ENCODE data around the gene KREMEN1. TPM values are rescaled to one million over a fixed set of nuclear protein-coding genes. Genes with fewer than 3 reads are reported as not detected.

The KREMEN1 gene
- total RNA-seq, 4 donors from 2014 or later, result 11.1 to 23.8 (median 13.9) TPM

DNA sequence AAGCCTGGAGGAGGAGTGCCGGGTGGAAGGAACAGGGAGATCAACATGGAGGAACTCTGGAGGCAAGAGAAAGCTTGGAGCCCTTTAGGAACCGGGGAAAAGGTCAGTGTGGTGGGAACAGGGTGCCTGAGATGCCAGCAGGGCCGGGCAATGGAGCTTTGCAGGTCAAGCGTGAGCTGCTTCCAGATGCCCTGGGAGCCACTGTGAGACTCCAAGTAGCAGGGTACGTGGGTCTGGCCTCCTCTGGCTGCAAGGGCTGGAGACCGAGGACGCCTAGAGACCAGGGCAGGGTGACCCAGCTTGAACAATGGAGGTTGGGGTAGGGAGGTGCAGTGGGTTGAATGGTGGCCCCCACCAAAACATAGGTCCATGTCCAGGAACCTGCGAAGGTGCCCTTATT is 117.2 kb downstream of the KREMEN1 start:
- TF ChIP-seq, protein P1, sequence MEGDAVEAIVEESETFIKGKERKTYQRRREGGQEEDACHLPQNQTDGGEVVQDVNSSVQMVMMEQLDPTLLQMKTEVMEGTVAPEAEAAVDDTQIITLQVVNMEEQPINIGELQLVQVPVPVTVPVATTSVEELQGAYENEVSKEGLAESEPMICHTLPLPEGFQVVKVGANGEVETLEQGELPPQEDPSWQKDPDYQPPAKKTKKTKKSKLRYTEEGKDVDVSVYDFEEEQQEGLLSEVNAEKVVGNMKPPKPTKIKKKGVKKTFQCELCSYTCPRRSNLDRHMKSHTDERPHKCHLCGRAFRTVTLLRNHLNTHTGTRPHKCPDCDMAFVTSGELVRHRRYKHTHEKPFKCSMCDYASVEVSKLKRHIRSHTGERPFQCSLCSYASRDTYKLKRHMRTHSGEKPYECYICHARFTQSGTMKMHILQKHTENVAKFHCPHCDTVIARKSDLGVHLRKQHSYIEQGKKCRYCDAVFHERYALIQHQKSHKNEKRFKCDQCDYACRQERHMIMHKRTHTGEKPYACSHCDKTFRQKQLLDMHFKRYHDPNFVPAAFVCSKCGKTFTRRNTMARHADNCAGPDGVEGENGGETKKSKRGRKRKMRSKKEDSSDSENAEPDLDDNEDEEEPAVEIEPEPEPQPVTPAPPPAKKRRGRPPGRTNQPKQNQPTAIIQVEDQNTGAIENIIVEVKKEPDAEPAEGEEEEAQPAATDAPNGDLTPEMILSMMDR (IDR thresholded peaks at IDR 0.05), result no peak
- ATAC-seq (ENCODE audit: low FRiP score) (no peak), DNase-seq (ENCODE audit: low spot score) (no peak)

DNA sequence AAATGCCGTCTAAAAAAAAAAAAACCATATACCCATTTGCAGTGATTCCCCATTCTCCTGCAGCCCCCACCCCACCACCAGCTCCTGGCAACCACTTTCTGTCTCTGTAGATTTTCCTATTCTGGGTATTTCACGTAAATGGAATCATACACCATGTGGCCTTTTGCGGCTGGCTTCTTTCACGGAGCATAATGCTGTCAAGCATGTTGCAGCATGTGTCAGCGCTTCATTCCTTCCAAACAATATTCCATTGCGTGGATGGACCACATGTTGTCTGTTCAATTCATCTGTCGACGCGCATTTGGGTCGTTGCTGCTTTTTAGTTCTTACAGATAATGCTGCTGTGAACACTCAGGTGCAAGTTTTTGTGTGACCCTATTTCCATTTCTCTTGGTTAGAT is 118.1 kb downstream of the KREMEN1 start:
- TF ChIP-seq, protein P1 (IDR thresholded peaks at IDR 0.05), result no peak
- DNase-seq (ENCODE audit: low spot score) (no peak), ATAC-seq (ENCODE audit: low FRiP score) (no peak)

DNA sequence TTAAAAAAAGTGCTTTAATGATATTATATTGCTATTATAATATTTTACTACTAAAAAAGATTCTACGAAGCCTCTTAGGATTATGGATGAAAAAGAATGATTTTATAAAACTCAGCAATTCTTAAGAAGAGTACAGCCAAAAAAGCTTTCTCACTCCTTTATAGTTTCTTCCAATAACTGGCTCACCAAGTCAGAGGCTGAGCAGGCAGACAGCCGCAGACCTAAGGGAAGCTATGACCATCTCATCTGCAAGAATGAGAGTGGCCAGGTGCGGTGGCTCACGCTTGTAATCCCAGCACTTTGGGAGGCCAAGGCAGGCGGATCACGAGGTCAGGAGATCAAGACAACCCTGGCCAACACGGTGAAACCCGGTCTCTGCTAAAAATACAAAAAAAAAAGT is 120.2 kb downstream of the KREMEN1 start:
- DNase-seq (ENCODE audit: low spot score), result no peak
- no peak for ATAC-seq (ENCODE audit: low FRiP score)
- TF ChIP-seq, protein P1 (IDR thresholded peaks at IDR 0.05), result no peak

DNA sequence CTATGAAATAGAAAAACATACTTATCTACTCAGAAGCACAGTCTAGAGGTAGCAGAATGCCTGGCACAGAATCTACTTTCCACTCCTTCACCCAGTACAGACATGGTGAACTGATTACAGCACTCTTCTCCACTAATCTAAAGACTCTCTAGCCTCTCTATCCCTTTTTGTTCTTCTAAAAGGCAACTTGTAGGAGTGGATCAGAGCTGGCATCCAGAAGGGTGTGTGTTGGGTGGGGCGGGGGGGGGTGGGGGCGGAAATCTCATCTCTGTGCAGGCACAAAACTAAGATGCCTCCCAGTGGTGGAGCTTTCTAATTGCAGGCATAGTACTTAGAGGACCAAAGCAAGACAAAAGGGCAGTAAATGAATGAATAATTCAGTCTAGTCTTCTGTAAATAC is 121.3 kb downstream of the KREMEN1 start:
- DNase-seq (ENCODE audit: low spot score) (no peak), ATAC-seq (ENCODE audit: low FRiP score) (no peak)

DNA sequence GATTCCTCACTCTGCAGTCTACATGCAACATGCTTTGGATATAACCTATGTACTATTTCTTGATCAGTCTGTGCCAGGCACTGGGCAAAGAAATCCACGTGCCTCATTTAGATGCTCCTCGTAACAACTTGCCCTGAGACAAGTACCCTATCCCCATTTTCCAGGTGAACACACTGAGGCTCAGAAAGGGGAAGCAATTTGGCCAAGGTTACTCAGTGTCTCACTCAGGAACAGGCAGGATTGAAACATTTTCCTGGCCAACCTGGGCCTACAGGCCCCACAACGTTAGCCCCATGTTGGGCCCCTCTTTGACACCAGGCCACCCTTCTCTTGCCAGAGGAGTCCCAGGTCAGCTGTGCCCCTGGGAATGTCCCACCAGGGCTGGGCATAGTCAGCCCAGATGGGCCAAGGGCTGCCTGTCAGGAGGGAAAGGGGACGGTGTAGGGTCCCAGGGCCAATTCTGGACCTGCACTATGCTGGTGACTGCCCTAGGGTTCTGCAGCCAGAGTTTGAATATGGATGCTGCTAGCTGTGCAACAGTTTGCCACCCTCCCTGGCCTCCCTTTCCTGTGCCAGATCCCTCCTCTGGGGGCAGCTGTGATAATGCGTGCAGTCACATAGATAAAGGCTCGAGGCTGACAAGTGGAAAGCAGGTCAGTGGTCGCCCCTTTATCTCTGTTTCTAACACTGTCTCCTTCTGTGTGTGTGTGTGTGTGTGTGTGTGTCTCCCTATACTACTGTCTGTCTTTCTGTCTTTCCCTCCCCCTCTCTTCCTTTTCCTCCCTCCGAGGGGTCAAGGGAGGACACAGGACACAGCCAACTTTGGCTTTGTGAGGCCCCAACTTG is 122.5 kb downstream of the KREMEN1 start:
- no peak for DNase-seq (ENCODE audit: low spot score)
- TF ChIP-seq, protein P1 (IDR thresholded peaks at IDR 0.05), result no peak
- ATAC-seq (ENCODE audit: low FRiP score), result peak; percentile 19

More for the DNA sequence above, 121.3 kb downstream of the KREMEN1 start:
- TF ChIP-seq, protein P1 (IDR thresholded peaks at IDR 0.05), result no peak

DNA sequence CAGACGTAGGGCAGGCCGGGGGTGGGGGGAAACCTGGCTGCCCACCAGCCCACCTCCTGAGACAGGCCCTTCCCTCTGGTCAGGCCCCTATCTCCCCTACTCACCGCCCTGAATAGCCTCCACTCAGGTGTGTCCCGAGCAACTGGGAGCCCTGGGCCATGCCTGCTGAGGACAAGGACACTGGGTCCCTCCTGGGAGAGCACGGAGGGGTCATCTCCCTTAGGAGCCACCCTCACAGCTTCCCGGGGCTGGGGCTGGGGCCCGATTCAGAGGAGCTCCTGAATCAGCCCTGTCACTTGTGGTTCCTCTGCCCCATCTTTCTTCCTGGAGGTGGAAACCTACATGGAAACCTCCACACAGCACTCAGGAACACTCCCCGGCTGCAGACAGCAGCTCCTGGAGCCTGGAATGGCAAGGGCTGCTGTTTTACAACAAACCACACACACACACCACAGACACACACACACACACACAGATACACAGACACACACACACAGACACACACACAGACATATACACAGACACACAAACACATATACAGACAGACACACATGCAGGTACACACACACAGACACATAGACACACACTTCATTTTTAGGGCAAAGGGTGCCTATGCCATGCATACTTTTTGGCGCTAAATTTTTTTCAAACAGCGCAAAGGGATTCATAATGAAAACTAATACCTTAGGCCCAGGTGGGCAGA is 123.3 kb downstream of the KREMEN1 start:
- TF ChIP-seq, protein P1 (IDR thresholded peaks at IDR 0.05), result no peak
- no peak for DNase-seq (ENCODE audit: low spot score)
- no peak for ATAC-seq (ENCODE audit: low FRiP score)

Measured in omental fat pad (tissue), 4 donors.